ENCODE measurements around the gene JAZF1.
A peak's percentile ranks its signal among the peaks of the same experiment; 100 is the strongest.

Gene JAZF1

DNA sequence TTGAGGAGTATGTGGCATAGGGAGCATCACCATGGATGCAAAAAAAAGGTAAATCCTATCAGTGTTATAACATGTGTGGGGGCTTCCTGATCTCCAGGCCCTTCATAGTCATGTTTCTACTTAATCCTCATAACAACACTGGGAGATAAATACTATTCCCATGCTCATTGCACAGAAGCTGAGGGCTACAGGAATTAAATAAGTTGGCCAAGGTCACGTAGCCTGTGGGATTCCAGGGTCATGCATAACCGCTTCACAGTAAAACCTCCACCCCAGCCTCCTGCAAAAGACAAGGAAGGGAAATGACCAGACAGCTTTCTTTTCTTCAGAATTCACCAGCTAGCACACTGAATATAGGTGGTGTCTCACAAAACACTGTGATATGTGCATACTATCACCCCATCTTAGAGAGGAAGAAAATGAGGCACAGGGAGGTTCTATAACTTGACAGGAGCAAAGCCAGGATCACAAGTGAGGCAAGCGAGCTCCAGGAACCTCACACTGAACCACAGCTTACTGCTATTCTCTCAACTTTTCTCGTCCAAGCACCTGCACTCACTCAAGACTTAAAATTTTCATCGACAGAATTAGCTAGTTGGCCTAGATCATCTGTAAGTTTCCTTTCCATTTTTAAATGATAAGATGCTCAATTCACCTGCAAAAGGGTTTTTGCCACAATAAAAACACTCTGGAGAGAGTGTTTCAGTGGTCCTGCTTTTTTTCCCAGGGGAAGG, 13.4 kb downstream of the JAZF1 start:
- no peak for DNase-seq (ENCODE audit: low read depth in 1 of 2, low spot score in 1 of 2)

DNA sequence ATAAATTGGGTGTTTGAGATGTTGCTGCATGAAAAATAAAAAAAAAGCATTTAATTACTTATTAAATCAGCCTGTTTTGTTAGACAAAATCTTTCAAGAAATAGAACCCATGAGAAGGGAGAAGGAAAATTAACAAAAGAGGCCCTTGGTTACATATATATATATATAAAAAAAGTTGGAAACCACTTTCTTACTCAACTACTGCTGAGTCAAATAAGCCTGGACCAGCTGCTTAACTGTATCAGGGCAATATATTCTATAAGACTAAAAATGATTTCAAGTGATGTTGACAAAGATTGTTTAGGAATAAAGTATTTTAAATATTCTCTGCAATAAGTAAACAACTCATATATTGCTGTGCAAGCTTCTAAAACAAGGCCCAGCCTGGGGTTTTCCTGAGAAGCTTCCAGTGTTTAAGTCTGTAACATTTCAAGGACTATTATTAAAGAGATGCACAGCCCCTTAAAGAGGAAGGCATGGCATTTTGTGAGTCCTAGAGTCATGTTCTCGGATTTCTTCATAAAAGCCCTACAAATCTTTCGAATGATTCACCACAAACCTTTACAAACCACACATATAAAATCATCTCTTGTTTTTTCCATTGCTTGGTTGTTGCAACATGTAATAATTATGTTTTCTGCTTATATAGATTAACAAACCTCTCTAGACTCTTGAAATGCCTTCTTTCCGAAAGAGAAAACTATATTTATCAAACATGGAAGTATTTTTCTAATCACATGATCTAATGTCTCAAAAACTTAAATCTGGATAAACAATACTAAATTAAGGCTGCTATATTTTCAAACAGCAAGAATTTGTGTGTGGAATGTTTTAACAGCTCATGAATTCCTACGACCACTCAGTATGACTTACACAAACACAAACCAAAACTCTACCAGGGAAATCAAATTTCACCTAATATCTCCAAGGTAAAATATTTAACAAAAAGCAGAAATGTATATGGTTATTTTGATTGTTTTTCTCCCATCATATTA, 14.3 kb downstream of the JAZF1 start:
- no peak for DNase-seq (ENCODE audit: low read depth in 1 of 2, low spot score in 1 of 2)

DNA sequence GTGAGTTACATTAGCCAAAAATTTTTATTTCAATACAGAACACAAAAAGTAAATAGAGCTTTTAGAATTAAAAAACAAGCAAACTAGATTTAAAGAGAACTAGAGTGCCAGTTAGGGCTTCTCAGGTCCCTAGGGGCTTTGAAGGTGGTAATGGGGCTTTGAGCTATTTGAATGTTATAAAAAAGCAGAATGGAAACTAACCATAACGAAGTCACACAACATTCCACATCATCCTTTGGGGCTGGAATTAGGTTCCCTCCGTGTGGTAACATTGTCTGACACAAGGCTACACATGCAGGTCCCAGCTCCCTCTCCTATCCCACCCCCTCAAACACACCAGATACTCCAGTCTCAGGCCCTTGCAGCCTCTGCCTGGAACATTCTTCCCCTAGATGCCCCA, 15.3 kb downstream of the JAZF1 start:
- no peak for DNase-seq (ENCODE audit: low read depth in 1 of 2, low spot score in 1 of 2)

GRCh38 chr7:28163949-28164348, 16.6 kb downstream of the JAZF1 start:
- no peak for DNase-seq (ENCODE audit: low read depth in 1 of 2, low spot score in 1 of 2)

DNA sequence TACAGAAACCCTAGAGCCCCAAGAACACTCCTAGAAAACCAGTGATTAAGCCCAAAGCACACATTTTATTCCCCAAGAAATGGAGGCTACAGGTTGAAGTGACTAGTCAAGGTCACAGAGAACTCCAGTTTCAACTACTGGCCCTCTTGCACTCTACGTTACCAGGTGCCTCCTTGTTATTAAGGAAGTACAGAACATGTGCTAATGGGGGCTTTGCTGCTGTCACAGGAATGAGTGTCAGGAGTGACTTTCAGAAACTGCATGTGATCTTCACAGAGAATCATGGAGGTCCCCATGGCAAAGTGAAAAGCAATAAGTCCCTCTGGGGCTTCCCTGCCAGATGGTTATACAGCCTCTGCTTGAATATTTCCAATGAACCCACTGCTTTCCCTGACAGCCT, 19.3 kb downstream of the JAZF1 start:
- no peak for DNase-seq (ENCODE audit: low read depth in 1 of 2, low spot score in 1 of 2)

DNA sequence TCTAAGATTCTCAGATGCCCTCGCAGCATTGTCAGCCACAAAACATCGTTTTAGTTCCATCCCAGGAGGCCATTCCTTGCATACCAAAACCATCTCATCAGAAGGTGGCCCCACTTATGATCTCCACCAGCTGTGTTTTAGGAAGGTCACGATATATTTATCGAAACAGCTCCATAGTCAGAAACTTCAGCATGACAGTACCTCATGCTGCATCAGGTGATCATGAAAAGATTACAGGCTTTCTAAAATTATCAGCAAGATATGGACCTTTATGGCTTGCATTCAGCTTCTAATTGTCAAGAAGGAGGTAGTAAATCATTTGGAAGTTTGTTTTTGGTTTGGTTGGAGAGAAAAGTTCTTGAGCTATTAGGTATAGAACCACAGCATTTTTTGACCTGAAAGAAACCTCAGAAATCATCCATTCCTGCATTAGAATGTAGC, 20.0 kb downstream of the JAZF1 start:
- DNase-seq (ENCODE audit: low read depth in 1 of 2, low spot score in 1 of 2), result no peak

DNA sequence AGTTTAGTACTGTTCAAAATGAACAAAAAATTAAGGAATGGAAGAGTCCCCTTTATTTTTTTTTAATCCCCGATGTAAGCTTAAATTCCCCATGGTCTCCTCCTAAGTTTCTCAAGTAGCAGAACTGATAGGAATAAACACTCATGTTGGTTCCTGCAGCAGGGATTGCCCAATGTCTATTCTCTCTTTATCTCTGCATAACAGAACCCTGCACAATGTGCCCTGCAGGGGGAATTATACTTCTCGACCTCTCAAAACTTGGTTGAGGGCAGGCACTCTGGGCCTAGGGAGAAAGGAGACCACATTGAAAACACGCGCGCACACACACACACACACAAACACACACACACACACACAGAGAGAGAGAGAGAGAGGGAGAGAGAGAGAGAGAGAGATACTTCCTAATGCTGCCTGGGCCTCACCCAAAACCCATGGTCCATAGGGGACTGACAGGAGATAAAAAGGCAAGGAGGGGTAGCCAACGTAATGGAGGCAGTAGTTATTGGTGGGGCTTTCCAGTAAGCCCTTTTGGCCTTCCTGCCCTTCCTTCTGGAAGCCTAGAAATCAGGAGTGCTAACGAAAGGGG, 22.7 kb downstream of the JAZF1 start:
- DNase-seq (ENCODE audit: low read depth in 1 of 2, low spot score in 1 of 2), result no peak

DNA sequence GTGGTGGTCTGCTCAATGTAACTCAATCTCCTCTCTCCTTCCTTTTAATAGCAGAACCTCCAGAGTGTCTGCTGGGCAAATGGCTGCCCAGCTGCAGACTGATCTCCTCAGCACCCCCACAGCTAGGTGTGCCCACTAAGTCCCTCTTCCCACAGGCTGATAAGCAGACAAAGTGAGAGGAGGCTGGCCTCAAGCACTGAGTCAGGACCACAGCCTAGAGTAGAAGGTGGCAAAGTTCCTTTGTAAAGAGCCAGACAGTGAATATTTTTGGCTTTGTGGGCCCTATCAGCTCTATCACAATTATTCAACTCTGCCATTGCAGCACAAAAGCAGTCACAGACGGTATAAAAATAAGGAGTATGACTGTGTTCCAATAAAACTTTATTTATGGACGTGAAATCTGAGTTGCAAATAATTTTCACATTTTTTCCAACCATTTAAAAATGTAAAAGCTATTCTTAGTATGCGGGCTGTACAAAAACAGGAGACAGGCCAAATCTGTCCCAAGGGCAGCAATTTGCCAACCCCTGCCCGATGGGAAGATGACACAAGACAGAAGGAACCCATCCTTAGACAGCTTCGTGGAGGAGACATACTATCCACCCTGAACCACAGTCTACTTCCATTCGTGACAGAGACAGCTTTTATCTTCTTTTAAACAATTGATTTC, 23.4 kb downstream of the JAZF1 start:
- DNase-seq (ENCODE audit: low read depth in 1 of 2, low spot score in 1 of 2), result no peak

DNA sequence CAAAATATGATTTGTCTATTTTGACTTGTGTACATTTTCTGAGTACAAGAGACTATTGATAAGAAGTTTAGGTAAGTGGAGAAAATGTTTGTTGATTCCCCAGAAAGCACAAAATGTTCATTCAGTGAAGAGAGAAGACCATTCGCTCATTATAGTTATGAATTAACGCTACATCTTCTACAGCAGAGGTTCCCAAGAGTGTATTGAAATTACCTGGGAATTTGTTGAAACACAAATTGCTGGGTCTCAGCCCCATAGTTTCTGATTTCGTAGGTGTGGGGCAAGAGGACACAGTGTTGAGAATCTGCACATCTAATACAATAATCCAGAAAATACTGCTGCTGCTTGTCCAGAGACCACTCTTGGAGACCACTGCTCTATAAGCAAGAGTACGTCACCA, 24.2 kb downstream of the JAZF1 start:
- DNase-seq (ENCODE audit: low read depth in 1 of 2, low spot score in 1 of 2), result no peak

DNA sequence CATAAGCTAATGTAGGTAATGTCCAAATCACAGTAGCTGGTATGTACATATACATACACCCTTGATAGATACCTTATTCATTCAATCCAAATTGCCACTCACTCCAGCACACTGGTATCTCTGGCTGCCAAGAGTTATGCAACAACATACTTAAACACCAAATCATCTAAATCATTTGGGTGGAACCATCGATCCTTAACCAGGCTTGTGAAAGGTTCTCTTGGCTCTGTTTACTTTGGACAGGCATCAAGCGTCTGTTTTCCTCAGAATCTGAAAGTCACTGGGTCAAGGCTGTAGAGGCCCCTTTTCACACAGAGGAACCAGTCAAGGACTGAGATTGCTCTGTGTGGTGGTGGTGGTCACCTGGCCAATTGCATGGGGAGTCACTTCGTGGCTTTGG, 24.6 kb downstream of the JAZF1 start:
- DNase-seq (ENCODE audit: low read depth in 1 of 2, low spot score in 1 of 2), result no peak

DNA sequence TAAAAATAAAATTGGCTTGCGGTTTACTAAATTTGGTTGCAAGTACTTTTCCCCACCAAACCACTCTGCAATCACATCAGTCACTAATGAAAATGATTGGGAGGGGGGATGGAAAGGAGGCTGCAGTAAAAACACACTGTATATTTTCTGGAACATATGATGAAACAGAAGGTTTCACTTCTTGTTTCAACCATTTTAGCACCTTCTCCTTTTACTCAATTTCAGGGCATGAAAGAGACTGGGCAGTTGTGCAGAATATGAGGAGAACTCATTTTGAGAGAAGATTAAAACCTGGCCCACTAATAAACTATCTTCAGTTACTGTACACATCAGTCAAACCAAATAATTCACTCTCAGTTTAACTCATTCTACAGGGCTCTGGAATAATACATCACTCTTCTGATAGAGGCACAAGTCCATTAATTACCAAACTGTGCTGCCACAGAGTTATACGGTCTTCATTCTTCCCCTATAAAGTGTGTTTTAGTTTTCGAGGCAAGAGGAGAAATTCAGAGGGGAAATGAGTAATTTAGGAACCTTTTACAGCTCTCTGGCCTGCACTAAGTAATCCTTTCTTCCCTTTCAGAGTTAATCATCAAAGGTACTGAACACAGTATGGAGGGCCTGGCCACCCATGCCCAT, 25.5 kb downstream of the JAZF1 start:
- peak in 1 of 2 donors; percentile 42 for DNase-seq (ENCODE audit: low read depth in 1 of 2, low spot score in 1 of 2)

GRCh38 chr7:28152594-28152993, 28.0 kb downstream of the JAZF1 start:
- DNase-seq (ENCODE audit: low read depth in 1 of 2, low spot score in 1 of 2), result no peak

GRCh38 chr7:28151965-28152364, 28.6 kb downstream of the JAZF1 start:
- DNase-seq (ENCODE audit: low read depth in 1 of 2, low spot score in 1 of 2), result peak in 1 of 2 donors; percentile 14

DNA sequence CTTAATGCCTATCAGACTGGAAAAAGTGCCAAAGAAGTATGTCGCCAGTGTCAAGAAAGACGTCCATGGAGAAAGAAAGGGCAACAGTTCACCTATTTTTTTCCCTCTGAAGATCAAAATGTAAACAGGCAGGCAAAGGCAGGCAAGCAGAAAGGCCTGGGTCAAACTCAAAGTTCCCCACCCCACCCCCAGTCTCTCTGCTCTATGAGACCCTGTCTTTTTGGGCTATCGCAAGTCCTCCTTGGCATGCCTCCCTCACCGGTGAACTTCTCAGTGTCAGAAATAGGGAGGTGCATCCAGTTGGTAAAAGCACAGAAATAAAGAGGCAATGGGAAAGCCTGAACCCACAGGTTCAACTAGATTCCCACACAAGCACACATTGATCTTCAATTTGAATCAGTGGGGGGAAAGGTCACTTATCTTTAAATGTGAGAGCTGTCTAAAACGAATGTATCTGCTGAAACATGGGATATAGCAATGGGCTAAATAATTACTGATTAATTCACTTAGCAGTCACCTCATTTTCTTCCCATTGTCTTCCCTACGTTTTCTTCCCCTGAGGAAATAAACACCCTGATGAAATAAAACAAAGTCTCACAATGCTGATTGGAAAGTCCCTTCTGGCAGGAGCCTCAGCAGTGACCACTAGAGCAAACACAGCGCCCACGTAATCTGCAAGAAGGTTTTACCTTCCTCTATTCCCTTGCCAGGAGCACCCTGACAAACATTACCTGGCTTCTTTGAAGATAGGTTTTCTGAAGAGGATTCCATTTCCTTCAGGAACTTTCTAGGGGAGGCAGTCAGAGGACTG, 31.1 kb downstream of the JAZF1 start:
- no peak for DNase-seq (ENCODE audit: low read depth in 1 of 2, low spot score in 1 of 2)

DNA sequence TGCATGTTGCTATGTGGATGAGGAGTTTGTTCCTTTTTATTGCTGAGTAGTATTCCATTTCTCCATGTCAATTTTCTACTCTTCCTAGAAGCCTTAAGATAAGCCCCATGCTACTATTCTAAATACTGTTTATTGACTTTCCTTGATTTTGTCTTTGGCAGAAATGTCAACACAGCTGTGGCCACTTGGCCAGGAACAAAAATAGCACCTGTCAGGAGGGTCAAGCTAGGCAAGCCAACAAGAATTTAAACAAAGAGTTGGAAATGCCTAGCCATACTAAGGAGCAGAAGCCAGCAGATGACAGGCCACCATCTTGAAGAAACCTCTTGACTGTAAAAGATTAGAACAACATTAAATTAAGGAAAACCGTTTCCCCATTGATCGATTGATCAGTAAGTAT, 34.7 kb downstream of the JAZF1 start:
- no peak for DNase-seq (ENCODE audit: low read depth in 1 of 2, low spot score in 1 of 2)

DNA sequence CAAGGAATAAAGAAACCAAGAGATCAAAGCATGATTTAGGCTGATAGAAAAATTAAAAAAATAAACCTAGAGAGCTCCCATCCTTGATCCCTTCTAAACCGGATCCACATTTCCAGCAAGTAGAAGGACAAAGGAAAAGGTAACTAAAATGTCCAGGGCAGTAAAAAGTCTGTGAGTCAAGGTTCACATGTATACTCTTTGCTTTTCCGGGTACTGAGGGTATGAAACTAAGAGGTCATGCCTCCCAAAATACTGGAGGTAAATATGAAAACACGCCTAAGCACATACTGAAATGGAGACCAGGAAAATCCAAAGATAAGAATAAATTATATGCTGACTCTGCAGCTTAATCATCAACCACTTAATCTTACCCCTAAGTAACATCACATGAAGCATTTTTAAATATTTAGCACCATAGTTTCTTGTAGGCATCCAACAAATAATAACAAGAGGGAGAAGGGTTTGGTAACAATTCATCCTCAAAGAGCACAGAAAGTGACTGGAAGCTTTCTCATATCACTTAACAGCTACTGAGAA, 35.4 kb downstream of the JAZF1 start:
- DNase-seq (ENCODE audit: low read depth in 1 of 2, low spot score in 1 of 2), result no peak

- no peak for DNase-seq (ENCODE audit: low read depth in 1 of 2, low spot score in 1 of 2)
Observed at GRCh38 chr7:28144266-28144665, 36.3 kb downstream of the JAZF1 start.

- DNase-seq (ENCODE audit: low read depth in 1 of 2, low spot score in 1 of 2), result no peak
Observed at GRCh38 chr7:28142650-28143049, 37.9 kb downstream of the JAZF1 start.

GRCh38 chr7:28140979-28141378, 39.6 kb downstream of the JAZF1 start:
- no peak for DNase-seq (ENCODE audit: low read depth in 1 of 2, low spot score in 1 of 2)

DNA sequence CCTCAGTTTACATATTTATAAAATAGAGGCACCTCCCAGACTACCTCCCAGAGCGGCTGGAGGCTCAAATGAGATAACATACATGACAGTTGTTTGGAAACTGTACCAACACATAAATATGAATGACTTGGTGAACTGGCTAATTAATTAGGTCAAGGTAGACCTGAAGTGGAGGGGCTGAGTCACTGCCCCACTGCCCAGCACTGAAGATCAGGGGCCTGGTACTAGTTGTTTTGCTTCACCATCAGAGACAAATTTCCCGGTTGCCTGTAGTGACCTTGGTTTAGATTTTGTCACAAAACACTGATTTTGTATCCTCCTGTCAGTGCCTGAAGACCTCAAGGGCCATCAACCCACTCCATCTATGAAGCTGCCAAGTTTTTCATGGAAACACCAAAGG, 41.8 kb downstream of the JAZF1 start:
- no peak for DNase-seq (ENCODE audit: low read depth in 1 of 2, low spot score in 1 of 2)

Measured in activated CD4-positive, alpha-beta T cell treated with anti-CD3 and anti-CD28 coated beads, Interleukin-2, amount 50 U/mL, for 24 hours (primary cell).